HUES6 (cell line): ENCODE data around the gene OR9I1.

ENCODE experiments used
- H3K27ac ChIP-seq: 2 replicates; pipeline ENCODE4 v1.7.0; 2013; ENCODE audit warnings: low read depth, mild to moderate bottlenecking, low read length, inconsistent platforms
- H3K27me3 ChIP-seq: 2 replicates; pipeline ENCODE4 v1.6.1; 2013; ENCODE audit warnings: low read length; ENCODE audit not compliant: control insufficient read depth, insufficient read depth
- H3K36me3 ChIP-seq: 2 replicates; pipeline ENCODE4 v1.6.1; 2013; ENCODE audit warnings: low read length; ENCODE audit not compliant: control insufficient read depth, insufficient read depth
- H3K4me1 ChIP-seq: 2 replicates; pipeline ENCODE4 v1.6.1; 2013; ENCODE audit warnings: low read length; ENCODE audit not compliant: control insufficient read depth, insufficient read depth
- H3K4me3 ChIP-seq: 2 replicates; pipeline ENCODE4 v1.5.1; 2013; ENCODE audit warnings: low read depth, low read length
- H3K9ac ChIP-seq: one replicate; pipeline ENCODE4 v1.6.1; 2013; ENCODE audit warnings: mild to moderate bottlenecking, low read length
- H3K9me3 ChIP-seq: 2 replicates; pipeline ENCODE4 v1.6.1; 2013; ENCODE audit warnings: low read depth, low read length; ENCODE audit not compliant: control insufficient read depth, insufficient read depth

OR9I1 gene

DNA sequence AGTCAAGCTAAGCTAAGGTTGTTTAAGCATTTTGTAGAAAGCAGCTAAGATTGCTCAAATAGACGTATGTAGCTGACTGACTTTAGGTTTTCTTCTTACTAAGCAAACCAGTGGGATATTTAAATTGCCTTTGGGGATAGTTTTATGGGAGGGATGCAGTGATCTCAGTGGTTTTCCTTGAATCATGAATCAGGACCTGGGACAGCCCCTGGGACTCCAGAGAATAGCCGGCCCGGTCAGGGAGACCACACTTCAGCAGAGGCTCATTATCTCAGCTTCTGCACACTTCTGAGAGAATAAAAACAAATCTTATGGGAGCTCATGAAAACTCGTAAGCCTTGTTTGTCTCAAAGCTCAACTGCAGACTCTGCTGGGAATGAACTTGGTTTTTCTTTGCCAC lies at the start of gene OR9I1:
TSS of gene OR9I1 (minus strand) at position 62 of the 400 bp plus-strand sequence. CDS start 6,086 bp downstream, outside the sequence.
- Histone ChIP-seq H3K4me3 (no peak within 1 kb of the TSS), H3K9ac (no peak within 1 kb of the TSS), H3K36me3 (no peaks in the 10 kb centered on the region), H3K27ac (no peak within 1 kb of the TSS), H3K4me1 (no peaks in the 10 kb centered on the region), H3K9me3 (no peaks in the 10 kb centered on the region), H3K27me3 (no peaks in the 10 kb centered on the region)

- Histone ChIP-seq H3K36me3 (no peaks in the 10 kb centered on the region), H3K4me3 (no peak overlapping the region), H3K27ac (no peak overlapping the region), H3K9me3 (no peaks in the 10 kb centered on the region), H3K4me1 (no peaks in the 10 kb centered on the region), H3K27me3 (no peaks in the 10 kb centered on the region), H3K9ac (no peak overlapping the region)
These were observed 40.3 kb upstream of the OR9I1 start for GRCh38 chr11:58165504-58166106.

DNA sequence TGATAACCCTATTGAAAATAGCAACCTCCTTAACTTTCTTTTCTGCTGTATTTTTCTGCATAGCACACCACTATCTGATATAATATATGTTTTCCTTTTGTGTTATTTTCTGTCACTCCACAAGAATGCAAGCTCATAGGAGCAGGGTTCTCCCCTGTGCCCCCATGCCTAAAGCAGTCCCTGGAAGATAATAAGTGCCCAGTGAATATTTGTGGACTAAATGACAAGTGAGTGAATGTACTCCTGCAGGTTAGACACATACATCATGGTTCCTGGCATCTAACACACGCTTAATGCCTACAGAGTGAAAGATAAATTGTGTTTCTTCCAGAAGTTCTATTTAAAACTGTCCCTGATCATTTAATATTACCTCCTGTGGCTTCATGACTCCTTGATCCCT lies 39.7 kb upstream of the OR9I1 start:
- no peak overlapping the region for H3K27ac ChIP-seq
- no peaks in the 10 kb centered on the region for H3K27me3 ChIP-seq
- H3K36me3 ChIP-seq = no peaks in the 10 kb centered on the region
- no peak overlapping the region for H3K9ac ChIP-seq
- H3K4me1 ChIP-seq = no peaks in the 10 kb centered on the region
- H3K9me3 ChIP-seq = no peaks in the 10 kb centered on the region
- no peak overlapping the region for H3K4me3 ChIP-seq

DNA sequence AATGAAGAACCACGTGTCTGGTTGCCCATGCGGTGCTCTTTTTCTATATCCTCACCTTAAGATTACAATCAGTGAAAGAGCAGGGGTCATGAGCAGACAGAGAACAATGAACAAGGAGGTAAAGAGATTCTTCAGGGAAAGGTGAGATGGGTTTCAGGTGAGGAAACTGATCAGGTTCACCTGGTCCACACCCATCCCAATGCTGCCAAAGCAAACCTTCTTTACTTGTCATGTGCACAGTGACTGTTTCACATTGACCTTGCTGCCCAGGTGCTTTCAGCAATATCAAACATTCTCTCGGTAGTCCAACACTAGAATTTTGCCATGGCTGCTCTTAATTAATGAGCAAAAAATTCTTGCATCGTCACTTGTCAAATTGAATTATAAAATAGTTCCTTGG lies 39.1 kb upstream of the OR9I1 start:
- Histone ChIP-seq H3K4me1 (no peaks in the 10 kb centered on the region), H3K9me3 (no peaks in the 10 kb centered on the region)

DNA sequence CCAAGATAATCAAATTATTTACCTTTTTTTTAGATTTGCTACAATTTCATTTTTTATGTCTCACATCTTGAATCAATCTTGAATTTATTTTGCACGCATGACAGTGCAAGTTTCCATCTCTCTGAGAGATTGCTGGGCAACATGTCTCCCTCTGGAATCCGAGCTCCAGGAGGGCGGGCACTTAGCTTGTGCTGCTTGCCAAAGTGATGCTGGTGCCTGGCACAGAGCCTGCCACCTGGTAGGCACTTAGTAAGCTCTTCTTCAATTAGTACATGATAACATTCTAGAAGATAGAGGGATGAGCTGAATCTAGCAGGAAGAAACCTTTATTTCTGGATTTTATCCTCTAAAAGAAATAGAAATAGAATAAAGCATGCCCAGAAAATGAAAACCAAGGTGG lies 27.5 kb upstream of the OR9I1 start:
- H3K9ac ChIP-seq = no peak overlapping the region
- peaks cover 3% of the 10 kb centered on the region; the same call in 1 of the 2 replicates for H3K9me3 ChIP-seq
- no peak overlapping the region for H3K27ac ChIP-seq
- H3K36me3 ChIP-seq = no peaks in the 10 kb centered on the region
- H3K27me3 ChIP-seq = no peaks in the 10 kb centered on the region
- H3K4me3 ChIP-seq = no peak overlapping the region
- H3K4me1 ChIP-seq = no peaks in the 10 kb centered on the region

More for the DNA sequence above, 39.1 kb upstream of the OR9I1 start:
- Histone ChIP-seq H3K9ac (no peak overlapping the region), H3K27me3 (no peaks in the 10 kb centered on the region), H3K36me3 (no peaks in the 10 kb centered on the region), H3K4me3 (no peak overlapping the region), H3K27ac (no peak overlapping the region)

GRCh38 chr11:58142761-58143160 lies 17.4 kb upstream of the OR9I1 start:
- Histone ChIP-seq H3K4me3 (no peak overlapping the region), H3K9ac (no peak overlapping the region), H3K27ac (no peak overlapping the region), H3K9me3 (no peaks in the 10 kb centered on the region), H3K4me1 (no peaks in the 10 kb centered on the region), H3K27me3 (no peaks in the 10 kb centered on the region), H3K36me3 (no peaks in the 10 kb centered on the region)

- H3K9me3 ChIP-seq = no peaks in the 10 kb centered on the region
- H3K4me3 ChIP-seq = no peak overlapping the region
- no peaks in the 10 kb centered on the region for H3K36me3 ChIP-seq
- peaks cover 4% of the 10 kb centered on the region; the same call in 1 of the 2 replicates for H3K4me1 ChIP-seq
- no peak overlapping the region for H3K9ac ChIP-seq
- H3K27ac ChIP-seq = no peak overlapping the region
- no peaks in the 10 kb centered on the region for H3K27me3 ChIP-seq
These were observed 9.8 kb upstream of the OR9I1 start for GRCh38 chr11:58135171-58135570.

GRCh38 chr11:58134151-58134550 lies 8.8 kb upstream of the OR9I1 start:
- Histone ChIP-seq H3K4me3 (no peak overlapping the region), H3K36me3 (no peaks in the 10 kb centered on the region), H3K9ac (no peak overlapping the region), H3K27ac (no peak overlapping the region), H3K9me3 (no peaks in the 10 kb centered on the region), H3K27me3 (no peaks in the 10 kb centered on the region), H3K4me1 (peaks cover 4% of the 10 kb centered on the region; the same call in 1 of the 2 replicates)

DNA sequence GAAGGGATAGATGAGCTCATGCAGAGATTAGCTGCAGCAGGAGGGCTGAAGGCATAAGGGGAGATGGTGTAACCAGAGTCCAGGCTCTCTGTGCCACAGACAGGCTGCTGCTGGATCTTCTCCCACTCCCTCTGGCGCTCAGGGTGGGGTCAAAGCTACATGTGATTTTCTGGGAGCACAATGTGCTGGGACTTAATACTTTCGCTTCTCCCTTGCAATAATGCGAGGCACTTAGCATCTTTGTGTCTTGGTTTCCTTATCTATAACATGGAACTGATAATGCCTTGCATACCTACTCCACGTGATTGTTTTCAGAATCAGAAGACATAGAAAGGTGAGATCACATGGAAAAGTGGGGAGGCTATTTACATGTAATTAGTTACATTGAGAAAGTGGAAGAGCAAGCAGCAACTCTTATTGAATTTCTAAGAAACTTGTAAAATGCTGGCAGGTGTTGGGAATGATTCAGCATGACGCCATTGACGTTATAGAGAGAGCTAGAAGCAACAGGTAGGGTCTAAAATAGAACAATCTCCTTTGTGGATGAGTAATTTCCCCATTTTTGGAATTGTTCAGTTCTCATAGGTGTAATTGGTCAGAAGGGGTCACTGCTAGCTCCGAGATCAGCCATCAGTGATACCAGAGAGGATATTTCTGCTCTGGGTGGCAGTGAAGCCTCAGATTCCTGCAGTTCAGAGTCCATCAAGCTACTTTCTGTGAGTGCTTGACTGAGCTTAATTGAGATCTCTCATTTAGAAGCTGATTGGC lies 8.2 kb upstream of the OR9I1 start:
- Histone ChIP-seq H3K27me3 (no peaks in the 10 kb centered on the region), H3K9ac (no peak overlapping the region), H3K27ac (no peak overlapping the region), H3K36me3 (no peaks in the 10 kb centered on the region), H3K4me3 (no peak overlapping the region), H3K4me1 (peaks cover 4% of the 10 kb centered on the region; the same call in 1 of the 2 replicates), H3K9me3 (no peaks in the 10 kb centered on the region)

DNA sequence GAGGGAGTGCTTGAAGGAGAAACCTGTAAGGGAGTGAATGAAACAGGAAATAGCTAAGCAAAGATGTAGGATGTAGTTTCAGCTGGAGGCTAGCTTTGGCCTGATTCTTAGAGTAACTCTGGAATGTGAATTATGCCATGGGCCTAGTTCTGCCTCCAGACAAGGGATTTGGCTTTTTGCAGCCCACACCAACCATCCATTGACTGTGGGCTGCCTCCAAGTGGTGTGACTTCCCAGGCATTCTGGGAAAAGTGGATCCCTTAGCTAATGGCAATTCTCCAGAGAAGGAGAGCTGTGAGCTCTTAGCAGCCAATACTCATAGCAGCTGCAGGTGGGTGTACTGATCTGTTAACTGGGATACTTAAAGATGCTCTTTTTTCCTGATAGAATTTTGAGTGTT lies 2.0 kb upstream of the OR9I1 start:
- no peaks in the 10 kb centered on the region for H3K36me3 ChIP-seq
- H3K4me3 ChIP-seq = no peak overlapping the region
- H3K4me1 ChIP-seq = no peaks in the 10 kb centered on the region
- no peak overlapping the region for H3K27ac ChIP-seq
- no peak overlapping the region for H3K9ac ChIP-seq
- no peaks in the 10 kb centered on the region for H3K9me3 ChIP-seq
- no peaks in the 10 kb centered on the region for H3K27me3 ChIP-seq

DNA sequence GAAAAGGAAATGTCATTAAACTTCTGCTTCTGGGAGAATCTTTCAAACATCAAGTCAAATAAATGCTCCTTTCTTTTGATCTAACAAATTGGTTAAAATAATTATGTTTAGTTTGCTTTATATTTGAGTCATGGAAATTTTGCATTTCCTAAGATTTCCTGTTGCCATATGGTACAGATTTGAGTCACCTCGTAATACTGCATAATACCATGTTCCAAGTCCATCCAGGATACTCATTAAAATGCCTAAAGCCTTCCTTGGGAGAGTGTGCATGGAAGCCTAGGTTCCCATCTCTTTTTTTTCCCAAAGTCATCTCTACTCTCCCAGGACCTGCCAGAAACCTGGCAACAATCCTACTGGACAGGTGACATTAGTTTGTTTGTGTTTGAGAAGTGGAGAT lies 4.2 kb downstream of the OR9I1 start:
- no peak overlapping the region for H3K4me3 ChIP-seq

More for the DNA sequence above, 4.2 kb downstream of the OR9I1 start:
- Histone ChIP-seq H3K27ac (no peak overlapping the region), H3K36me3 (no peaks in the 10 kb centered on the region), H3K9ac (no peak overlapping the region), H3K4me1 (no peaks in the 10 kb centered on the region), H3K9me3 (no peaks in the 10 kb centered on the region), H3K27me3 (no peaks in the 10 kb centered on the region)
